HG03196 (cell line): ENCODE data around the gene MAN2B2.

Source experiments
- ATAC-seq: cut with Tn5 transposase; IDR thresholded peaks from one replicate; pipeline ENCODE4 v1.9.1; 2021; ENCODE audit not compliant: unreplicated experiment

The MAN2B2 gene

GRCh38 chr4:6546091-6546490 lies 28.9 kb upstream of the MAN2B2 start:
- ATAC-seq = no peak

GRCh38 chr4:6546681-6547447 lies 28.1 kb upstream of the MAN2B2 start:
- ATAC-seq = peak; percentile 56

GRCh38 chr4:6548201-6548881 lies 26.6 kb upstream of the MAN2B2 start:
- no peak for ATAC-seq

- no peak for ATAC-seq
These were observed 26.1 kb upstream of the MAN2B2 start for GRCh38 chr4:6548882-6549230.

GRCh38 chr4:6549445-6549844 lies 25.5 kb upstream of the MAN2B2 start:
- ATAC-seq = no peak

GRCh38 chr4:6549890-6550620 lies 24.9 kb upstream of the MAN2B2 start:
- ATAC-seq = no peak

- ATAC-seq = no peak
These were observed 24.2 kb upstream of the MAN2B2 start for GRCh38 chr4:6550821-6551220.

GRCh38 chr4:6551660-6552059 lies 23.3 kb upstream of the MAN2B2 start:
- no peak for ATAC-seq

GRCh38 chr4:6555519-6555918 lies 19.5 kb upstream of the MAN2B2 start:
- ATAC-seq = no peak

- ATAC-seq = no peak
These were observed 18.7 kb upstream of the MAN2B2 start for GRCh38 chr4:6556263-6556662.

- no peak for ATAC-seq
These were observed 17.8 kb upstream of the MAN2B2 start for GRCh38 chr4:6557185-6557584.

GRCh38 chr4:6557856-6558255 lies 17.1 kb upstream of the MAN2B2 start:
- no peak for ATAC-seq

- no peak for ATAC-seq
These were observed 14.4 kb upstream of the MAN2B2 start for GRCh38 chr4:6560416-6561172.

- no peak for ATAC-seq
These were observed 13.8 kb upstream of the MAN2B2 start for GRCh38 chr4:6561173-6561516.

GRCh38 chr4:6561706-6562371 lies 13.2 kb upstream of the MAN2B2 start:
- no peak for ATAC-seq

- ATAC-seq = no peak
These were observed 11.8 kb upstream of the MAN2B2 start for GRCh38 chr4:6562931-6563901.

GRCh38 chr4:6563935-6564645 lies 10.9 kb upstream of the MAN2B2 start:
- no peak for ATAC-seq

- ATAC-seq = no peak
These were observed 9.1 kb upstream of the MAN2B2 start for GRCh38 chr4:6565691-6566390.
